Ishikawa (cell line): ENCODE data around the gene TECR.

Source experiments
- MAX ChIP-seq: IDR thresholded peaks from 2 replicates; pipeline ENCODE4 v1.6.1; 2012
- TEAD4 ChIP-seq: IDR thresholded peaks from 2 replicates; pipeline ENCODE4 v1.6.1; 2012

GRCh38 chr19:14530506-14530905 is 1.1 kb downstream of the TECR start:
- TF ChIP-seq TEAD4 (no peak), MAX (no peak)
